Common myeloid progenitor, CD34-positive (primary cell): ENCODE results near the gene JAML.
"Not testable (repeated sequence)": the region's sequence is repeated elsewhere in the genome, so short reads cannot be mapped to it uniquely, and the experiment has no call there.

Source experiments
- CTCF ChIA-PET: fragments of 350-600 bp; sonication (Branson Sonifier 250); formaldehyde crosslinking; loops from one replicate; lab custom pipeline; 2021; ENCODE audit warnings: antibody characterized with exemption; lab: Charles Lee
- POLR2A ChIA-PET: fragments of 350-600 bp; sonication (Branson Sonifier 250); formaldehyde crosslinking; loops from one replicate; lab custom pipeline; 2021; ENCODE audit warnings: antibody characterized with exemption; lab: Charles Lee
- DNase-seq, 3 donors: peaks; one replicate each; pipeline versions ENCODE4 v3.0.0 to v3.0.0-alpha.2; 2013
- H3K27ac ChIP-seq, 2 experiments: 1 replicate in 1 of 2; 2 replicates in 1 of 2; pipeline ENCODE4 v1.7.0; 2013; ENCODE audit warnings: inconsistent platforms in 2 of 2, low read length in 2 of 2, mild to moderate bottlenecking in 2 of 2, low read depth in 1 of 2, moderate library complexity in 1 of 2; ENCODE audit not compliant: severe bottlenecking in 2 of 2, insufficient read depth in 1 of 2, poor library complexity in 1 of 2
- H3K27me3 ChIP-seq, 5 experiments: replicated peaks in 2 of 5; 1 replicate in 3 of 5; 2 replicates in 2 of 5; pipeline versions ENCODE4 v1.6.1 to v1.7.0; 2013; ENCODE audit warnings: low read length in 4 of 5, mild to moderate bottlenecking in 2 of 5, moderate library complexity in 2 of 5, inconsistent platforms in 1 of 5; ENCODE audit not compliant: insufficient read depth in 5 of 5, control insufficient read depth in 4 of 5
- H3K36me3 ChIP-seq, 4 experiments: 1 replicate in 2 of 4; 2 replicates in 2 of 4; pipeline versions ENCODE4 v1.6.1 to v1.7.0; 2013; ENCODE audit warnings: low read length in 3 of 4, control low read depth in 1 of 4, mild to moderate bottlenecking in 1 of 4; ENCODE audit not compliant: control insufficient read depth in 4 of 4, insufficient read depth in 4 of 4
- H3K4me1 ChIP-seq, 4 experiments: 1 replicate in 3 of 4; 2 replicates in 1 of 4; pipeline versions ENCODE4 v1.6.1 to v1.7.1; 2013; ENCODE audit warnings: low read length in 3 of 4, mild to moderate bottlenecking in 3 of 4, control low read depth in 1 of 4, inconsistent platforms in 1 of 4, moderate library complexity in 1 of 4; ENCODE audit not compliant: control insufficient read depth in 4 of 4, insufficient read depth in 4 of 4; ENCODE audit errors: control extremely low read depth in 1 of 4
- H3K4me3 ChIP-seq, 7 experiments: 1 replicate in 4 of 7; 2 replicates in 3 of 7; pipeline versions ENCODE4 v1.5.1 to v1.7.0; 2013; ENCODE audit warnings: mild to moderate bottlenecking in 7 of 7, low read length in 6 of 7, moderate library complexity in 6 of 7, inconsistent platforms in 2 of 7, low read depth in 2 of 7, control low read depth in 1 of 7; ENCODE audit not compliant: insufficient read depth in 4 of 7, control insufficient read depth in 1 of 7; ENCODE audit errors: extremely low read depth in 1 of 7
- H3K9me3 ChIP-seq, 5 experiments: 1 replicate in 4 of 5; 2 replicates in 1 of 5; pipeline versions ENCODE4 v1.6.1 to v1.7.1; 2013; ENCODE audit warnings: low read length in 4 of 5, mild to moderate bottlenecking in 2 of 5, inconsistent platforms in 1 of 5, low read depth in 1 of 5, moderate library complexity in 1 of 5; ENCODE audit not compliant: control insufficient read depth in 4 of 5, insufficient read depth in 2 of 5; ENCODE audit errors: control extremely low read depth in 1 of 5
- WGBS: methylation state at CpG from one replicate; pipeline ENCODE4 v1.1.5; 2013; ENCODE audit not compliant: insufficient coverage; 5-methylcytosine and 5-hydroxymethylcytosine counted together

Gene JAML

DNA sequence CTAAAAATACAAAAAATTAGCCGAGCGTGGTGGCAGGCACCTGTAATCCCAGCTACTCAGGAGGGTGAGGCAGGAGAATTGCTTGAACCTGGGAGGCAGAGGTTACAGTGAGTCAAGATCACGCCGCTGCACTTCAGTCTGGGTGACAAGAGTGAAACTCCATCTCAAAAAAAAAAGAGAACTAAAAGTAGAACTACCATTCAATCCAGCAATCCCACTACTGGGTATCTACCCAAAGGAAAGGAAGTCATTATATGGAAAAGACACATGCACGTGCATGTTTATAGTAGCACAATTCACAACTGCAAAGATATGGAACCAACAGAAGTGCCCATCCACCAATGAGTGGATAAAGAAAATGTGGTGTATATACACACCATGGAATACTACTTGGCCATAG is 41.1 kb downstream of the JAML start:
- DNase-seq, H3K4me3 ChIP-seq, H3K27me3 ChIP-seq, H3K36me3 ChIP-seq, POLR2A ChIA-PET, H3K27ac ChIP-seq, H3K9me3 ChIP-seq: not testable (repeated sequence)
- WGBS: 50% methylated on average over 2 of the region's 5 CpGs
- peaks cover 2 to 41% (median 12%) of the 10 kb centered on the region in 4 experiments for H3K4me1 ChIP-seq
- CTCF ChIA-PET: interaction anchor here (0.6 to 2.7 kb wide), 3 partner anchors 13 to 108 kb away, joined by 4 to 20 read pairs (median 8); no protein-coding TSS in a partner anchor

DNA sequence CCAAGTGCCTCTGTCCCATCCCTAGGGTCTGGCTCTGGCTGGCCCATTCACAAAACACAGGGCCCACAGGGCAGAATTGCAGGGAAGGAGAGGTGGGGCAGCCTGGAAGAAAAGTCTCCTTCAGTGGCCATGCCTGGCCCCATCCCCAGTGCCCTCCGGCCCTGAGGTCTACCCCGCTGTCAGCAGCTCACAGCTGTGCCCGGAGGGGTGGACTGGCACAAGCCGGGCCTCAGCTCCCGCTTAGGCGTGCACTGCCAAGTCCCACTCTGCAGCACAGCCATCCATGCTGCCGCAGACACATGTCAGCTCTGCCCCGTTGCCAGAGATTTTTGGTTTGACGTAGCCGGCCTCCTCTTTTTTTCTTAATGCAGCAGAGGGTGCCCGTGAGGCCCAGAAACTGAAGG is 44.5 kb downstream of the JAML start:
- peaks cover 0 to 22% (median 9%) of the 10 kb centered on the region in 4 experiments for H3K4me1 ChIP-seq
- DNase-seq: peak; percentile 70 to 82 (median 80)
- no peaks in the 10 kb centered on the region for H3K9me3 ChIP-seq
- no peaks in the 10 kb centered on the region for H3K36me3 ChIP-seq
- ChIA-PET CTCF (interaction anchor here (0.8 to 3.4 kb wide), 15 partner anchors 9 to 185 kb away, joined by 3 to 35 read pairs (median 4); no protein-coding TSS in a partner anchor), POLR2A (no interaction called here)
- H3K27ac ChIP-seq: no peak overlapping the region
- H3K4me3 ChIP-seq: peak overlapping the region in 2 of 7 experiments; percentile 32 to 42
- WGBS: 8% methylated on average over 10 of the region's 11 CpGs
- no peaks in the 10 kb centered on the region for H3K27me3 ChIP-seq

DNA sequence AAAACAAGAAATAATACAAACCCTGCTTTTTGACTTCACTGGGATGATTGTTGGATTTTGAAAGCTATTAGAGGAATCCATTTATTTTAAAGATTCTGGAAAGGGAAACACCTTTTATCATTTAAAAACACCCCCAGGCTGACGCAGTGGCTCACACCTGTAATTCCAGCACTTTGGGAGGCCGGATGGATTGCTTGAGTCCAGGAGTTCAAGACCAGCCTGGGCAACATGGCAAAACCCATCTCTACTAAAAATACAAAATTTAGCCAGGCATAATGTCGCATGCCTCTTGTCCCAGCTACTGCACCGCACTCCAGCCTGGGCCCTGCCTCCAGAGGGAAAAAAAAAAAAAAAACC is 48.1 kb downstream of the JAML start:
- H3K4me3 ChIP-seq: no peak overlapping the region
- no peaks in the 10 kb centered on the region for H3K36me3 ChIP-seq
- WGBS: 100% methylated on average over 1 of the region's 4 CpGs
- CTCF ChIA-PET: interaction anchor here (0.9 kb wide), 1 partner anchor 9 kb away, joined by 3 read pairs; no protein-coding TSS in a partner anchor
- peaks cover 0 to 17% (median 10%) of the 10 kb centered on the region in 4 experiments for H3K4me1 ChIP-seq
- H3K9me3 ChIP-seq: no peaks in the 10 kb centered on the region
- no peak for DNase-seq
- no peaks in the 10 kb centered on the region for H3K27me3 ChIP-seq
- POLR2A ChIA-PET: no interaction called here
- no peak overlapping the region for H3K27ac ChIP-seq

DNA sequence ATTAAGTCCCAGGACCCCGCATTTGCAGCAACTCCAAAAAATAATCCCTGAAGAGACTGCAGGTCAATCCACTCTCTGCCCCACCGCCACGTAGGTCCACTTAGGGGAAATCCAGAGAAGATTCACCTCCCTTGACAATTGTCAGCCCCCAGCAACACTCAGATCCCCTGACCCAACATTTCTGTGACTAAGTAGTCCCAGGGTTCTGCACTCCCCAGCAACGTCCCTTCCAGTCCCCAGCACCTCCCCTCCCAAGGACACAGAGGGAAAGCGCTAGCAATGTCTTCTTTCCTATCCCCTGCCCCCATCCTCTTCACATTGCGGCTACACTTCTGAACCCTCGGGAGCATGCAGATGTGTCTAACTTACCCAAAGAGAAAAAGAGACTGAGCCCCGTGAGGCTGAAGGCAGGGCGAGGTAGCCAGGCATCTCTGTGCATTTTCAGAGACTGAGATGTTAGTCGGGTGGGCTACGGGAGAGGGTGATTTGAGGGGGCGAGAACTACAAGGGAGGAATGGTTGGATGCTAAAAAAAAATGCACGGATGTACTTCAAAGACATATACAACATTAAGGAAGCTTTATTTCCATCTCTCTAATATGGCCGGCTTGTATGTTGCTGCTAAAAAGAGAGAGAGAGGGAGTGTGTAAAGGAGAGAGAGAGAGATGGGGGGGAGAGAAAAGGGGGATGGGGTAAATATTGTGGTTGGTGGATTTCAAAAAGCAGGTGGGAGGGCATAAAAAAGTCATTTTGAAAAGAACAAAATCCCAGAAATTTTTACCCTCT is 48.6 kb downstream of the JAML start, which contains the start of gene SCN2B:
SCN2B (minus strand) TSS at position 647 of the 785 bp plus-strand sequence; CDS start at position 439, 208 bp downstream.
- H3K27ac ChIP-seq: no peak within 1 kb of the TSS
- POLR2A ChIA-PET: no interaction called here
- 88% methylated on average over 10 of the region's 14 CpGs for WGBS
- no peaks in the 10 kb centered on the region for H3K27me3 ChIP-seq
- no peaks in the 10 kb centered on the region for H3K36me3 ChIP-seq
- peak; percentile 38 to 71 (median 68) for DNase-seq
- CTCF ChIA-PET: interaction anchor here (0.9 to 1.2 kb wide), 2 partner anchors 9 kb away, joined by 3 to 4 read pairs; no protein-coding TSS in a partner anchor
- H3K4me3 ChIP-seq: no peak within 1 kb of the TSS
- H3K4me1 ChIP-seq: peaks cover 0 to 18% (median 13%) of the 10 kb centered on the region in 4 experiments
- no peaks in the 10 kb centered on the region for H3K9me3 ChIP-seq

GRCh38 chr11:118175031-118175992 is 49.5 kb downstream of the JAML start:
- 90% methylated on average over 10 of the region's 13 CpGs for WGBS
- POLR2A ChIA-PET: no interaction called here
- peaks cover 0 to 2% (median 0%) of the 10 kb centered on the region in 5 experiments for H3K27me3 ChIP-seq

DNA sequence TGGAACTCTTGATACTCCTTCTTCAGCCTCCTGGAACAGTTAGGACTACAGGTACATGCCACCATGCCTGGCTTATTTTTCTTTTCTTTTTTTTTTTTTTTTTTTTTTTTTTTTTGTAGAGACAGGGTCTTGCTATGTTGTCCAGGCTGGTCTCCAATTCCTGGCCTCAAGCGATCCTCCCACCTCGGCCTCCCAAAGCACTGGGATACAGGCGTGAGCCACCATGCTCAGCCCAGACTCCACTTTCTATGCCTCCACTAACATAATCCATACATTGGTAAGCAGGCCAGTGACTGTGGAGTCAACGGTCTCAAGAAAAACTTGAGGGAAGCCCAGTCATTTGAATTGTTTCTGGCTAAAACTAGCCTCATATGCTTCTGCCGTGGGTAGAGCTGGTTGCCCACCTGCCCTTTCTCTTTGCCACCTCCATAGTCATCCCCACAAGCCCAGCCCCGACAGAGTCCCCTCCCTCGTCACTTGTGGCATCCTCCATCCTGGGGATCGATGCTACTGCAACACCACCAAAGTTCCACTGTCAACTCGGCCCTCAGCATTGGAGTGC is 50.7 kb downstream of the JAML start:
- no peak for DNase-seq
- Histone ChIP-seq H3K36me3 (no peaks in the 10 kb centered on the region), H3K4me1 (peaks cover 0 to 8% (median 6%) of the 10 kb centered on the region in 4 experiments), H3K9me3 (no peaks in the 10 kb centered on the region), H3K27me3 (peaks cover 0 to 4% (median 0%) of the 10 kb centered on the region in 5 experiments), H3K4me3 (no peak overlapping the region), H3K27ac (no peak overlapping the region)
- CTCF ChIA-PET: interaction anchor here (1.4 to 10.3 kb wide), 4 partner anchors 16 to 118 kb away, joined by 3 to 99 read pairs (median 38); no protein-coding TSS in a partner anchor
- 97% methylated on average over 7 of the region's 9 CpGs for WGBS
- POLR2A ChIA-PET: no interaction called here

More at GRCh38 chr11:118175031-118175992, 49.5 kb downstream of the JAML start:
- peaks cover 0 to 12% (median 10%) of the 10 kb centered on the region in 4 experiments for H3K4me1 ChIP-seq
- H3K9me3 ChIP-seq: no peaks in the 10 kb centered on the region
- H3K27ac ChIP-seq: no peak overlapping the region
- no peak overlapping the region for H3K4me3 ChIP-seq
- CTCF ChIA-PET: interaction anchor here (1.2 to 10.3 kb wide), 4 partner anchors 10 to 116 kb away, joined by 3 to 99 read pairs (median 4); no protein-coding TSS in a partner anchor
- no peaks in the 10 kb centered on the region for H3K36me3 ChIP-seq
- no peak for DNase-seq
